ENCODE measurements around the gene EFNA4.

The EFNA4 gene

GRCh38 chr1:155080312-155081228 is 17.0 kb downstream of the EFNA4 start:
- TF ChIP-seq CTCF (IDR thresholded peaks at IDR 0.05) = no peak

GRCh38 chr1:155081472-155082300 is 18.1 kb downstream of the EFNA4 start:
- TF ChIP-seq CTCF (IDR thresholded peaks at IDR 0.05) = no peak

GRCh38 chr1:155082301-155083051 is 18.9 kb downstream of the EFNA4 start:
- no peak for TF ChIP-seq CTCF (IDR thresholded peaks at IDR 0.05)

GRCh38 chr1:155083052-155083541 is 19.6 kb downstream of the EFNA4 start:
- no peak for TF ChIP-seq CTCF (IDR thresholded peaks at IDR 0.05)

- TF ChIP-seq CTCF (IDR thresholded peaks at IDR 0.05) = peak; percentile 27; the same call in 1 of the 2 replicates
These were observed 20.6 kb downstream of the EFNA4 start for GRCh38 chr1:155083865-155084721.

- TF ChIP-seq CTCF (IDR thresholded peaks at IDR 0.05) = peak; percentile 86
These were observed 21.4 kb downstream of the EFNA4 start for GRCh38 chr1:155084722-155085503.

Measured in LNCAP (cell line).